SJCRH30 (cell line): ENCODE results near the gene PRR7. TPM values are rescaled to one million over a fixed set of nuclear protein-coding genes. Genes with fewer than 3 reads are reported as not detected.
A peak's percentile ranks its signal among the peaks of the same experiment; 100 is the strongest.

ENCODE experiments used
- DNase-seq, 2 experiments: peaks; one replicate each; pipeline ENCODE4 v3.0.0-alpha.2; 2015 to 2020
- H3K27ac ChIP-seq: fragments of 250-450 bp; sonication (Bioruptor Pico); 2 replicates; pipeline ENCODE4 v1.5.1; 2020; ENCODE audit warnings: mild to moderate bottlenecking, moderate library complexity
- H3K27me3 ChIP-seq: fragments of 250-450 bp; sonication (Bioruptor Pico); 2 replicates; pipeline ENCODE4 v1.5.1; 2020; ENCODE audit warnings: mild to moderate bottlenecking, moderate library complexity
- H3K36me3 ChIP-seq: fragments of 250-450 bp; sonication (Bioruptor Pico); 2 replicates; pipeline ENCODE4 v1.5.1; 2020; ENCODE audit warnings: mild to moderate bottlenecking, moderate library complexity
- H3K4me1 ChIP-seq: fragments of 250-450 bp; sonication (Bioruptor Pico); 2 replicates; pipeline ENCODE4 v1.5.1; 2020; ENCODE audit warnings: mild to moderate bottlenecking, moderate library complexity
- H3K4me3 ChIP-seq: fragments of 250-450 bp; sonication (Bioruptor Pico); 2 replicates; pipeline ENCODE4 v1.5.1; 2020; ENCODE audit warnings: mild to moderate bottlenecking, moderate library complexity
- H3K9me3 ChIP-seq: fragments of 250-450 bp; sonication (Bioruptor Pico); replicated peaks from 2 replicates; pipeline ENCODE4 v1.5.1; 2020; ENCODE audit warnings: mild to moderate bottlenecking, moderate library complexity
- total RNA-seq: library from RNA; depleted of rRNA; stranded (reverse); fragments of >200 nt; shearing (Covaris generic); gene quantifications from 2 replicates; pipeline ENCODE4 v1.2.3, GENCODE V29; 2014

The PRR7 gene
- total RNA-seq, 1 experiment from 2014 or later = 6.4 TPM

- no peak overlapping the region for H3K27ac ChIP-seq
- no peak for DNase-seq
Measured at GRCh38 chr5:177449140-177450061, 2.8 kb downstream of the PRR7 start.

GRCh38 chr5:177450667-177451424 lies 4.2 kb downstream of the PRR7 start:
- no peaks in the 10 kb centered on the region for H3K27me3 ChIP-seq
- no peak overlapping the region for H3K27ac ChIP-seq

More at GRCh38 chr5:177449140-177450061, 2.8 kb downstream of the PRR7 start:
- Histone ChIP-seq H3K36me3 (peaks cover 8% of the 10 kb centered on the region; the same call in 1 of the 2 replicates), H3K27me3 (no peaks in the 10 kb centered on the region), H3K4me3 (no peak overlapping the region), H3K9me3 (no peaks in the 10 kb centered on the region), H3K4me1 (peaks cover 12% of the 10 kb centered on the region)

GRCh38 chr5:177452688-177453638 lies 6.3 kb downstream of the PRR7 start:
- Histone ChIP-seq H3K9me3 (no peaks in the 10 kb centered on the region), H3K27me3 (no peaks in the 10 kb centered on the region), H3K4me3 (no peak overlapping the region), H3K36me3 (peaks cover 28% of the 10 kb centered on the region), H3K4me1 (peaks cover 8% of the 10 kb centered on the region), H3K27ac (no peak overlapping the region)
- DNase-seq = no peak

More at GRCh38 chr5:177450667-177451424, 4.2 kb downstream of the PRR7 start:
- Histone ChIP-seq H3K9me3 (no peaks in the 10 kb centered on the region), H3K36me3 (peaks cover 8% of the 10 kb centered on the region), H3K4me1 (peaks cover 12% of the 10 kb centered on the region), H3K4me3 (no peak overlapping the region)
- no peak for DNase-seq

DNA sequence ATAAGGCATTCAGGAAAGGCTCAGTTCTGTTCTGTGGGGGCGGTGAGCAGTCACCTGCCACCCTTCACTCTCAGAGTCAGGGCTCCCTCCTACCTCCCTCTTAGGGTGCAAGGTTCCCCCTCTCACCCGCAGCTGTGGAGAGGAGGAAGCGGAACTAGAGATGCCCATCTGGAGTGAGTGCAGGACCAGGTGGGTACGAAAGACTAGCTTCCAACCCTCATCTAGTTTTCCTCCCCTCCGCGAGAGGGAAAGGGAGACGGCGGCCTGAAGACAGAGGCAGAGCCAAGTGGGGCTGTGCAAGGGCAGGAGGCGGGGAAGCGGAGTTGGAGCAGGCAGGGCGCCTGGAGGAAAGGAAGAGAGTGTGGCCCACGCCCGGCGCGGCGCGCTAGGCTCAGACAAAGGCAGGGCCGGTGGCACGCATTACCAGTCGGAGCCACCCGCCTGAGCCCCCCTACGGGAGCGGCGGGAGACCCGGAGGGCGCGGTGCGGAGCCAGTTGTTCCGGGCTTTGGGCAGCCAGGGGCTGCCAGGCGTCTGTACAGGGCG lies 7.3 kb downstream of the PRR7 start:
- Histone ChIP-seq H3K36me3 (peaks cover 37% of the 10 kb centered on the region), H3K4me1 (no peaks in the 10 kb centered on the region), H3K4me3 (peak overlapping the region; percentile 21; the same call in 1 of the 2 replicates), H3K27ac (no peak overlapping the region), H3K9me3 (no peaks in the 10 kb centered on the region), H3K27me3 (no peaks in the 10 kb centered on the region)
- no peak for DNase-seq

GRCh38 chr5:177454397-177455035 lies 7.9 kb downstream of the PRR7 start:
- peak; percentile 57 to 68 for DNase-seq
- no peaks in the 10 kb centered on the region for H3K27me3 ChIP-seq
- H3K4me1 ChIP-seq = no peaks in the 10 kb centered on the region
- H3K27ac ChIP-seq = no peak overlapping the region
- no peaks in the 10 kb centered on the region for H3K9me3 ChIP-seq
- peak overlapping the region; percentile 21 for H3K4me3 ChIP-seq
- H3K36me3 ChIP-seq = peaks cover 42% of the 10 kb centered on the region

DNA sequence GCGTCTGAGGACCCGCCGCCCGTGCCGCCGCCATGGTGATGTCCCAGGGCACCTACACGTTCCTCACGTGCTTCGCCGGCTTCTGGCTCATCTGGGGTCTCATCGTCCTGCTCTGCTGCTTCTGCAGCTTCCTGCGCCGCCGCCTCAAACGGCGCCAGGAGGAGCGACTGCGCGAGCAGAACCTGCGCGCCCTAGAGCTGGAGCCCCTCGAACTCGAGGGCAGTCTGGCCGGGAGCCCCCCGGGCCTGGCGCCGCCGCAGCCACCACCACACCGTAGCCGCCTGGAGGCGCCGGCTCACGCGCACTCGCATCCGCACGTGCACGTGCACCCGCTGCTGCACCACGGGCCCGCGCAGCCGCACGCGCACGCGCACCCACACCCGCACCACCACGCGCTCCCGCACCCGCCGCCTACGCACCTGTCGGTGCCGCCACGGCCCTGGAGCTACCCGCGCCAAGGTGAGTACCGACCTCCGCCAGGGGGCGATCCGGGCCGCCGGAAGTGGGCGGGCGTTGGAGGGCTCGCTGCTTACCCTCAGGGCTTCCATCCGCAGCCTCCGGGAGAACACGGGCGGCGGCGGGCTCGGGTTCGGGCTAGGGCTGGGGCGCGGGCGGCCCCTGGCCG lies 8.5 kb downstream of the PRR7 start:
- Histone ChIP-seq H3K4me3 (peak overlapping the region; percentile 21), H3K27ac (no peak overlapping the region)
- DNase-seq = no peak

DNA sequence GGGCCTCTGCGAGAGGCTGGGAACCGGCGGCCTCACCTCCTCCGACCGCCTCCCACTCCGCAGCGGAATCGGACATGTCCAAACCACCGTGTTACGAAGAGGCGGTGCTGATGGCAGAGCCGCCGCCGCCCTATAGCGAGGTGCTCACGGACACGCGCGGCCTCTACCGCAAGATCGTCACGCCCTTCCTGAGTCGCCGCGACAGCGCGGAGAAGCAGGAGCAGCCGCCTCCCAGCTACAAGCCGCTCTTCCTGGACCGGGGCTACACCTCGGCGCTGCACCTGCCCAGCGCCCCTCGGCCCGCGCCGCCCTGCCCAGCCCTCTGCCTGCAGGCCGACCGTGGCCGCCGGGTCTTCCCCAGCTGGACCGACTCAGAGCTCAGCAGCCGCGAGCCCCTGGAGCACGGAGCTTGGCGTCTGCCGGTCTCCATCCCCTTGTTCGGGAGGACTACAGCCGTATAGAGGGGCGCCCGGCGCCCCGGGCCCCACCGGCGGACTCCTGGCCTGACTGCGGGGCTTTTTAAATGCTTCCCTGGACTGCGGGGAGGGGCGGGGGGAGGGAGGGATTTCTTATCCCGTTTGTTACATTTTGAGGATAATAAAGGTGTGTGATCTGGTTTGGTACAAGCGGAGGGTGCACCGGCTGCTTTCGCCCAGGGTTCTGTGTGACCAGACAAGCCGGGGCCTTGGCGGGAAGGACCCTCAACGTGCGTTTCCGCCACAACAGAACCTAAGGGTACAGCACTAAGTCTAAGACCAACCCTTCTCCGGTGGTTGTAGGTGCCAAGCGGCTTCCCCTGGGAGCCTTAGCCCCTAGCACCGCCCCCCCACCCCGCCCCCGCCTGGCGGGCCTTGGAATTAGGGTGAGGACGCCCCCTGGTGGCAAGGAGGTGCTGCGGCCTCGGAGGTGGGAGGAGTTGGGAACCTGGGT lies 9.3 kb downstream of the PRR7 start:
- Histone ChIP-seq H3K27me3 (no peaks in the 10 kb centered on the region), H3K4me1 (no peaks in the 10 kb centered on the region), H3K9me3 (no peaks in the 10 kb centered on the region), H3K27ac (no peak overlapping the region), H3K36me3 (peaks cover 55% of the 10 kb centered on the region), H3K4me3 (no peak overlapping the region)
- DNase-seq = peak; percentile 64 to 70

More for the DNA sequence above, 8.5 kb downstream of the PRR7 start:
- H3K36me3 ChIP-seq = peaks cover 48% of the 10 kb centered on the region
- H3K27me3 ChIP-seq = no peaks in the 10 kb centered on the region
- no peaks in the 10 kb centered on the region for H3K4me1 ChIP-seq
- H3K9me3 ChIP-seq = no peaks in the 10 kb centered on the region

- no peak for DNase-seq
- H3K27ac ChIP-seq = no peak overlapping the region
- H3K27me3 ChIP-seq = no peaks in the 10 kb centered on the region
- H3K4me1 ChIP-seq = no peaks in the 10 kb centered on the region
- H3K4me3 ChIP-seq = no peak overlapping the region
- peaks cover 59% of the 10 kb centered on the region for H3K36me3 ChIP-seq
- no peaks in the 10 kb centered on the region for H3K9me3 ChIP-seq
Measured at GRCh38 chr5:177456591-177456964, 10.0 kb downstream of the PRR7 start.

GRCh38 chr5:177456976-177457851 lies 10.6 kb downstream of the PRR7 start:
- Histone ChIP-seq H3K9me3 (no peaks in the 10 kb centered on the region), H3K36me3 (peaks cover 64% of the 10 kb centered on the region), H3K4me3 (no peak overlapping the region), H3K4me1 (no peaks in the 10 kb centered on the region), H3K27me3 (no peaks in the 10 kb centered on the region), H3K27ac (no peak overlapping the region)
- DNase-seq = peak; percentile 92 to 93

DNA sequence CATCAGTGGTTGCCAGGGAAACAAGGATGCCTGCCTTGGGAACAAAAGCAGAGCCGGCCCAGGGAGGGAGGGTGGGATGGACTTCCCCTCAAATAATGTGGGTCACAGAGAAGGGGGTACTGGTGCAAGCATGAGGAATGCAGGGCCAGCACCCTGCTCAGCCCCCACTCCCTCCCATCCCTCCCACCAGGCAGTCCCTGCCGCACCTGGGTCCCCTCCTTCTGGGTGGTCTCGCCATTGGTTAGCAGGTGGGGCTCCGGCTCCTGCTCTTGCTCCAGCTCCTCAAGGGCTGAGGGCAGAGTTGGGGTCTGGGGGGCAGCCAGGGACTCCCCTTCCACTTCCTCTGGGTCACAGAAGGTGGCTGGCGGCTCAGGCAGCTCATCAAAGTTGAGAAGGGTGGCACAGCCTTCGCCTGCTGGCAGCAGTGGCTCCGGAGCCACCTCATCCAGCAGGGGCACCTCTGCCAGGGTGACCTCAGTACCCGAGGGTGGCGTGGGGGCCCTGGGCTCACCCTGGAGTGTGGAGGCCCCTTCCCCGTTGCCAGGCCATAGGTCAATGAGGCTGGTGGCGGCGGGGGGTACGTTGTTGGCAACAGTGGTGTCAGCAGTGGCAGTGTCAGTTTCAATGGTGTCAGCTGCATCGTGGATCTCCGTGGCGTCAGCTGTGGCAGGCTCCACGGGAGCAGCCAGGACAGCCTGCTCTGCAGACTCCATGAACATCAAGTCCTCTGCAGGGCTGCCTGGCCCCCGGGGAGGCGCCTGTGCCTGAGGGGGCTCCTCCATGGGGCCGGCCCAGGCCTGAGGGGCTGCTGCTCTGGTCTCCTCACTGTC lies 11.5 kb downstream of the PRR7 start:
- no peak overlapping the region for H3K4me3 ChIP-seq
- no peaks in the 10 kb centered on the region for H3K9me3 ChIP-seq
- no peaks in the 10 kb centered on the region for H3K27me3 ChIP-seq
- H3K4me1 ChIP-seq = no peaks in the 10 kb centered on the region
- DNase-seq = no peak
- H3K36me3 ChIP-seq = peaks cover 69% of the 10 kb centered on the region
- no peak overlapping the region for H3K27ac ChIP-seq

DNA sequence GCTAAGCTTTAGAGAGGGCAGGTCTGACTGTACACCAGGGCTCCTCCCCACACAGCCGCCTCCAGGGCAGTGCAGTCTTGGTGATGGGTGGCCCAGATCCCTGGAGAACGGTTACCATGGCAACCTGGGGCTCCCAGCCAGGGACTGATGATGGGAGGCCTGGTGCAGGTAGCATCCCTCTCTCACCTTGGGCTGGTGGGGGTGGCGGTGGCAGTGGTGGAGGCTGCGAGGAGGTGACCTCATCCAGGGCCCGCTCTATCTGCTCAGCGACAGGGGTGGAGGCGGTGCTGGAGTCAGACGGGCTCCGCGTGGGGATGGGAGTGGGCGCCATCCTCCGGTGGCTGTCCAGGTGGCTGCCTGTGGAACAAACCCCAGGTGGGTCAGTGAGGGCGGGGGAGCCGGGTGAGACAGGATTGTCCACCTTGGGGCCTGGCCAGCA lies 12.3 kb downstream of the PRR7 start:
- H3K36me3 ChIP-seq = peaks cover 77% of the 10 kb centered on the region
- no peak overlapping the region for H3K27ac ChIP-seq
- H3K4me3 ChIP-seq = no peak overlapping the region
- no peaks in the 10 kb centered on the region for H3K27me3 ChIP-seq
- no peaks in the 10 kb centered on the region for H3K4me1 ChIP-seq
- H3K9me3 ChIP-seq = no peaks in the 10 kb centered on the region
- DNase-seq = no peak
